Body of pancreas (tissue), 4 donors: ENCODE measurements around the gene SCGB1C2.

Experiments
- CTCF ChIP-seq, 7 experiments: fragments of 450-650 bp in 4 of 7; fragments of 200-600 bp in 3 of 7; sonication (generic) in 3 of 7; IDR thresholded peaks; one replicate each; pipeline ENCODE4 v1.5.1; 2016 to 2019; ENCODE audit warnings: antibody characterized with exemption in 7 of 7
- POLR2A ChIP-seq, 3 donors: fragments of 450-650 bp; IDR thresholded peaks; one replicate each; pipeline ENCODE4 v1.6.1; 2016; ENCODE audit warnings: antibody characterized with exemption in 3 of 3, mild to moderate bottlenecking in 2 of 3

- no peak for TF ChIP-seq CTCF (IDR thresholded peaks at IDR 0.05)
- no peak for TF ChIP-seq POLR2A (IDR thresholded peaks at IDR 0.05)
Observed at GRCh38 chr17:179781-180380, 42.5 kb downstream of the SCGB1C2 start.
